GM12892 (cell line): ENCODE data around the gene PKIG.

Source experiments
- POLR2A ChIP-seq: IDR thresholded peaks from 2 replicates; pipeline ENCODE4 v1.6.1; 2011; ENCODE audit warnings: low read depth, low read length, control low read depth
- POLR2AphosphoS5 ChIP-seq: IDR thresholded peaks from 2 replicates; pipeline ENCODE4 v1.6.1; 2011; ENCODE audit warnings: low read depth, low read length, control low read depth
- TAF1 ChIP-seq: IDR thresholded peaks from 2 replicates; pipeline ENCODE4 v1.6.1; 2011; ENCODE audit warnings: low read depth, mild to moderate bottlenecking, control low read depth, low read length, borderline replicate concordance

DNA sequence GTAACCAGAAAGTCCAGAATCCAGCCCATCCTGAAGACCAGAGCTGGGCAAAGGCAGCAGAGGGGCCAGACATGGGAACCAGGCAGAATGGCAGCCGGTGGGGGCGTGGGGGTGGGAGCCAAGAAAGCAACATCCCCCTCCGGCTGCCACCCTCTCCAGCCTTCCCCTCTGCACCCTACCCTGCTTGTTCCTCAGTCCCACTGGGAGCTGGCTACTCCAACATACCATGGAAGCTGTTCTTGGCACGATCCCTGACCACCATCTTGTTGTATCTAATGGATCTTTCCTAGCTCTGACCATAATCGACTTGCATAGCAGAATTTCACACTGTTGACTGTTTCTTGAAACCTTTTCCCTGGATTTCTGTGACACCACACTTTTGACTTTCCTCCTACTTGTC lies 38.9 kb downstream of the PKIG start:
- TF ChIP-seq POLR2A: no peak
- no peak for TF ChIP-seq TAF1
- no peak for TF ChIP-seq POLR2AphosphoS5
